Measurements from ENCODE around the gene ETFB.

ETFB gene

GRCh38 chr19:51351266-51351990 is 14.8 kb downstream of the ETFB start:
- no peak for DNase-seq

GRCh38 chr19:51347209-51347928 is 18.8 kb downstream of the ETFB start:
- no peak for DNase-seq

- DNase-seq, result no peak
Measured at GRCh38 chr19:51346742-51347141, 19.4 kb downstream of the ETFB start.

GRCh38 chr19:51345076-51345620 is 21.0 kb downstream of the ETFB start:
- DNase-seq, result no peak

- DNase-seq, result no peak
Measured at GRCh38 chr19:51342631-51343569, 23.3 kb downstream of the ETFB start.

- no peak for DNase-seq
Measured at GRCh38 chr19:51341976-51342580, 24.1 kb downstream of the ETFB start, which contains the start of gene VSIG10L. VSIG10L (minus strand) TSS chr19:51342139; CDS start chr19:51342124, 15 bp downstream.

GRCh38 chr19:51341066-51341465 is 25.1 kb downstream of the ETFB start:
- no peak for DNase-seq

- peak; percentile 88 for DNase-seq
Measured at GRCh38 chr19:51339687-51340656, 26.2 kb downstream of the ETFB start.

- DNase-seq, result no peak
Measured at GRCh38 chr19:51339313-51339686, 26.9 kb downstream of the ETFB start.

GRCh38 chr19:51338563-51339312 is 27.4 kb downstream of the ETFB start:
- peak; percentile 70 for DNase-seq

GRCh38 chr19:51337861-51338562 is 28.2 kb downstream of the ETFB start:
- DNase-seq, result no peak

- no peak for DNase-seq
Measured at GRCh38 chr19:51337141-51337860, 28.9 kb downstream of the ETFB start.

- no peak for DNase-seq
Measured at GRCh38 chr19:51333836-51334460, 32.2 kb downstream of the ETFB start.

GRCh38 chr19:51331716-51332115 is 34.5 kb downstream of the ETFB start:
- DNase-seq, result no peak

GRCh38 chr19:51331193-51331592 is 35.0 kb downstream of the ETFB start:
- no peak for DNase-seq

GRCh38 chr19:51330366-51330765 is 35.8 kb downstream of the ETFB start:
- DNase-seq, result no peak

- no peak for DNase-seq
Measured at GRCh38 chr19:51329411-51329810, 36.8 kb downstream of the ETFB start.

Data from NCI-H2227 treated with DMSO at 0.1 percent for 48 hours (cell line).